HG03039 (cell line): Measurements from ENCODE around the gene ITPR1.

ENCODE experiments used
- ATAC-seq: cut with Tn5 transposase; IDR thresholded peaks from one replicate; pipeline ENCODE4 v1.9.1; 2021; ENCODE audit warnings: mild to moderate bottlenecking, moderate library complexity; ENCODE audit not compliant: unreplicated experiment

Gene ITPR1

GRCh38 chr3:4738737-4739274 lies 245.7 kb downstream of the ITPR1 start:
- no peak for ATAC-seq

- no peak for ATAC-seq
These were observed 246.4 kb downstream of the ITPR1 start for GRCh38 chr3:4739289-4740236.

GRCh38 chr3:4740397-4741105 lies 247.4 kb downstream of the ITPR1 start:
- ATAC-seq, result no peak

- no peak for ATAC-seq
These were observed 247.9 kb downstream of the ITPR1 start for GRCh38 chr3:4741106-4741403.

- ATAC-seq, result no peak
These were observed 248.5 kb downstream of the ITPR1 start for GRCh38 chr3:4741404-4742307.

- no peak for ATAC-seq
These were observed 249.2 kb downstream of the ITPR1 start for GRCh38 chr3:4742359-4742758.

GRCh38 chr3:4743371-4743770 lies 250.2 kb downstream of the ITPR1 start:
- ATAC-seq, result no peak

GRCh38 chr3:4744405-4745234 lies 251.5 kb downstream of the ITPR1 start:
- ATAC-seq, result no peak

- ATAC-seq, result no peak
These were observed 252.1 kb downstream of the ITPR1 start for GRCh38 chr3:4745235-4745610.

GRCh38 chr3:4746241-4746958 lies 253.3 kb downstream of the ITPR1 start:
- no peak for ATAC-seq

- ATAC-seq, result no peak
These were observed 255.0 kb downstream of the ITPR1 start for GRCh38 chr3:4748127-4748526.

GRCh38 chr3:4748701-4749378 lies 255.7 kb downstream of the ITPR1 start:
- ATAC-seq, result peak; percentile 43

GRCh38 chr3:4749567-4750002 lies 256.4 kb downstream of the ITPR1 start:
- ATAC-seq, result no peak

GRCh38 chr3:4750306-4750968 lies 257.3 kb downstream of the ITPR1 start:
- no peak for ATAC-seq

- no peak for ATAC-seq
These were observed 257.9 kb downstream of the ITPR1 start for GRCh38 chr3:4751029-4751501.

GRCh38 chr3:4751502-4752101 lies 258.5 kb downstream of the ITPR1 start:
- ATAC-seq, result no peak

GRCh38 chr3:4752201-4753072 lies 259.3 kb downstream of the ITPR1 start:
- ATAC-seq, result no peak
